Thyroid gland (tissue), 4 donors: ENCODE results near the gene DOCK3. TPM values are rescaled to one million over a fixed set of nuclear protein-coding genes. Genes with fewer than 3 reads are reported as not detected.
"Not testable (repeated sequence)": the region's sequence is repeated elsewhere in the genome, so short reads cannot be mapped to it uniquely, and the experiment has no call there.

Experiments used
- DNase-seq, 2 donors: peaks; one replicate each; pipeline ENCODE4 v3.0.0-alpha.2; 2019
- H3K27ac ChIP-seq, 3 donors: fragments of 200-600 bp; sonication (generic); 1 replicate in 2 of 3; 2 replicates in 1 of 3; pipeline ENCODE4 v1.5.1; 2016 to 2019; ENCODE audit warnings: mild to moderate bottlenecking in 1 of 3, moderate library complexity in 1 of 3
- H3K27me3 ChIP-seq: fragments of 200-600 bp; sonication (generic); one replicate; pipeline ENCODE4 v1.5.1; 2019
- H3K36me3 ChIP-seq, 2 donors: fragments of 200-600 bp; sonication (generic); one replicate each; pipeline ENCODE4 v1.5.1; 2016 to 2019
- H3K4me1 ChIP-seq, 2 donors: fragments of 200-600 bp; sonication (generic); one replicate each; pipeline ENCODE4 v1.5.1; 2017 to 2019
- H3K4me3 ChIP-seq, 3 donors: fragments of 200-600 bp; sonication (generic); replicated peaks in 1 of 3; 1 replicate in 2 of 3; 2 replicates in 1 of 3; pipeline ENCODE4 v1.5.1; 2016; ENCODE audit warnings: mild to moderate bottlenecking in 1 of 3
- H3K9me3 ChIP-seq: fragments of 200-600 bp; sonication (generic); one replicate; pipeline ENCODE4 v1.5.1; 2017
- CTCF ChIP-seq, 6 experiments: fragments of 200-600 bp in 3 of 6; fragments of 450-650 bp in 3 of 6; sonication (generic) in 3 of 6; IDR thresholded peaks; one replicate each; pipeline ENCODE4 v1.5.1; 2016 to 2019; ENCODE audit warnings: antibody characterized with exemption in 6 of 6, mild to moderate bottlenecking in 2 of 6, inconsistent platforms in 1 of 6, moderate library complexity in 1 of 6
- POLR2A ChIP-seq, 2 donors: fragments of 450-650 bp; IDR thresholded peaks; one replicate each; pipeline ENCODE4 v1.6.1; 2017; ENCODE audit warnings: antibody characterized with exemption in 2 of 2, mild to moderate bottlenecking in 2 of 2, moderate library complexity in 1 of 2
- WGBS, 2 donors: methylation state at CpG; one replicate each; pipeline ENCODE4 v1.1.5; 2017; 5-methylcytosine and 5-hydroxymethylcytosine counted together
- intact Hi-C: fragments of 100-400 bp; cut with DNase I; formaldehyde crosslinking; loops from one replicate; pipeline ENCODE4 v1.15.1; 2023
- total RNA-seq, 4 donors: library from RNA; depleted of rRNA; stranded (reverse); fragments of >200 nt; gene quantifications; one replicate each; pipeline ENCODE4 v1.2.3, GENCODE V29; 2016

DOCK3 gene
- total RNA-seq, 4 donors from 2014 or later, result 15.7 to 54.2 (median 21.1) TPM

- TF ChIP-seq POLR2A (IDR thresholded peaks at IDR 0.05) (no peak), CTCF (IDR thresholded peaks at IDR 0.05) (no peak)
- no peaks in the 10 kb centered on the region for H3K4me1 ChIP-seq
- H3K27ac ChIP-seq, result no peak overlapping the region
- DNase-seq, result no peak
- H3K9me3 ChIP-seq, result no peaks in the 10 kb centered on the region
- intact Hi-C loops, result no loop called here
- no peak overlapping the region for H3K4me3 ChIP-seq
- H3K27me3 ChIP-seq, result no peaks in the 10 kb centered on the region
- no peaks in the 10 kb centered on the region for H3K36me3 ChIP-seq
Observed at GRCh38 chr3:51297333-51297732, 622.6 kb downstream of the DOCK3 start.

- H3K27me3 ChIP-seq, result no peaks in the 10 kb centered on the region
- H3K27ac ChIP-seq, result no peak overlapping the region
- WGBS, 2 donors, result 73% methylated on average over 2 to 4 of the region's 4 CpGs
- H3K9me3 ChIP-seq, result no peaks in the 10 kb centered on the region
- no peaks in the 10 kb centered on the region for H3K36me3 ChIP-seq
- no peak for DNase-seq
- TF ChIP-seq POLR2A (IDR thresholded peaks at IDR 0.05) (no peak), CTCF (IDR thresholded peaks at IDR 0.05) (no peak)
- no peak overlapping the region for H3K4me3 ChIP-seq
- H3K4me1 ChIP-seq, result peaks cover 0 to 7% of the 10 kb centered on the region in 2 donors
- intact Hi-C loops, result no loop called here
Observed at GRCh38 chr3:51304230-51304629, 629.5 kb downstream of the DOCK3 start.

DNA sequence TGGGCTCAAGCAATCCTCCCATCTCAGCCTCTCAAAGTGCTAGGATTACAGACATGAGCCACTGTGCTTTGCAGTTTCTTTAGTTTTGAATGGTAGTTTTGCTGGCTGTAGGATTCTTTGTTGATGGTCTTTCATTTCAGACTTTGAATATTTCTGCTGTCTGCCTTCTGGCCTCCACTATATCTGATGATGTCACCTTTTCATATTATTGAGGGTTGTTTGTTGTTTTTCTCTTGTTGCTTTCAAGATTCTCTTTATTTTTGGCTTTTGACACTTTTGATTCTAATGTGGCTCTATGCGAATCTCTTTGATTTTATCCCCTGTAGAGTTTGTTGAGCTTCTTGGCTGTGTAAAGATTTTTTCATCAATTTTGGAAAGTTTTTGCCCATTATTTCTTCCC, 631.4 kb downstream of the DOCK3 start:
- Histone ChIP-seq H3K4me1 (peaks cover 0 to 7% of the 10 kb centered on the region in 2 donors), H3K9me3 (no peaks in the 10 kb centered on the region), H3K27ac (no peak overlapping the region), H3K27me3 (no peaks in the 10 kb centered on the region), H3K4me3 (no peak overlapping the region), H3K36me3 (no peaks in the 10 kb centered on the region)
- no peak for TF ChIP-seq CTCF (IDR thresholded peaks at IDR 0.05)
- no peak for TF ChIP-seq POLR2A (IDR thresholded peaks at IDR 0.05)
- intact Hi-C loops, result no loop called here
- 98 to 100% methylated on average over 1 of the region's 1 CpG for WGBS, 2 donors
- no peak for DNase-seq

- Histone ChIP-seq H3K27me3 (no peaks in the 10 kb centered on the region), H3K4me1 (peaks cover 0 to 7% of the 10 kb centered on the region in 2 donors), H3K4me3 (no peak overlapping the region), H3K27ac (no peak overlapping the region), H3K9me3 (no peaks in the 10 kb centered on the region), H3K36me3 (no peaks in the 10 kb centered on the region)
- DNase-seq, result no peak
- WGBS, 2 donors, result 83 to 87% methylated on average over 2 of the region's 2 CpGs
- intact Hi-C loops, result no loop called here
- TF ChIP-seq POLR2A (IDR thresholded peaks at IDR 0.05) (no peak), CTCF (IDR thresholded peaks at IDR 0.05) (no peak)
Observed at GRCh38 chr3:51307458-51307857, 632.7 kb downstream of the DOCK3 start.

- H3K36me3 ChIP-seq, H3K4me3 ChIP-seq, H3K9me3 ChIP-seq, H3K4me1 ChIP-seq, H3K27ac ChIP-seq, DNase-seq, intact Hi-C loops, H3K27me3 ChIP-seq: not testable (repeated sequence)
- WGBS, 2 donors, result 39 to 59% methylated on average over 3 to 4 of the region's 5 CpGs
Observed at GRCh38 chr3:51307945-51308607, 633.3 kb downstream of the DOCK3 start.
